NCI-H146 (cell line): ENCODE data around the gene NUP85.
"Not testable (repeated sequence)": the region's sequence is repeated elsewhere in the genome, so short reads cannot be mapped to it uniquely, and the experiment has no call there.

Experiments
- DNase-seq: peaks from one replicate; lab custom pipeline; 2025; lab: John Stamatoyannopoulos, UW

Gene NUP85

DNA sequence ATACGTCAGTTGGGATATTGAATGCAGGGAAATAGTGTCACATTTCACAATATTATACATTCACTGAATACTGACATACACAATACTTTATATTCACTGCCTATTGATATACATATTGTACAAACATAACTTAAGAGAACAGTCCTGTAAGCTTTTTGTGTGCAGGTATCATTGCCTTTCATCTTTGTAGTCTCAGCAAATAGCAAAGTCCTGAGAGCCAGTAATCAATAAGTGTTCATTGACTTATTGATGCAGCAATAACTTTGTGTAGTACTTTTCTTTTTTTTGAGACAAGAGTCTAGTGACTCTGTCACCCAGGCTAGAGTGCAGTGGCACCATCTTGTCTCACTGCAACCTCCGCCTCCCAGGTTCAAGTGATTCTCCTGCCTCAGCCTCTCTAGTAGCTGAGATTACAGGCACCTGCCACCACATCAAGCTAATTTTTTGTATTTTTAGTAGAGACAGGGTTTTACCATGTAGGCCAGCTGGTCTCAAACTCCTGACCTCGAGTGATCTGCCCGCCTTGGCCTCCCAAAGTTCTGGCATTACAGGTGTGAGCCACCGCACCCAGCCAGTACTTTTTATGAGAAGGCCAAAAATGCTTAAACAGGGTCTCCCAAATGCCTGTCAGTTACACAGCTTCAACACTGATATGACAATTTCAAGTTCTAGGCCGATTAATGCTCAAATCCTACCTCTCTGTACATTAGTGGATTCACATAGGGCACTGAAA lies 5.4 kb upstream of the NUP85 start:
- DNase-seq = no peak

DNA sequence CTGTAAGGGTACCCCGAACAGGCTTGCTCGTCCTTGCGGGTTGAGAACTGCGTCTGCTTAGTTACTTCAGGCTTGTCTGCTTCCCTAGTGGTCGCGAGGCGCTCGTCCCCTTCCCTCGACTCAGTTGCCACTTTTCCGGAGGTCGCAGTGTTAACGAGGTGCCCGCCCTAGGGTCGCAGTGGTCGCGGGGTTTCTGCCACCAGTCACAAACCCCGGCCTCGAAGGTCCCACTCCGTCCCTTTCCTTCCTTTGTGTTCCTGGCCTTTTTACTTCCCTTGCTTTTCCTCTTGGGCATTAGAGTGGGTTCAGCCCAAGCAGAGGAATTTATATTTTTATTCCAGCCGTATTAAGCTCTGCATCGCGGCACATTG lies 299 bp downstream of the NUP85 start:
- no peak for DNase-seq

DNA sequence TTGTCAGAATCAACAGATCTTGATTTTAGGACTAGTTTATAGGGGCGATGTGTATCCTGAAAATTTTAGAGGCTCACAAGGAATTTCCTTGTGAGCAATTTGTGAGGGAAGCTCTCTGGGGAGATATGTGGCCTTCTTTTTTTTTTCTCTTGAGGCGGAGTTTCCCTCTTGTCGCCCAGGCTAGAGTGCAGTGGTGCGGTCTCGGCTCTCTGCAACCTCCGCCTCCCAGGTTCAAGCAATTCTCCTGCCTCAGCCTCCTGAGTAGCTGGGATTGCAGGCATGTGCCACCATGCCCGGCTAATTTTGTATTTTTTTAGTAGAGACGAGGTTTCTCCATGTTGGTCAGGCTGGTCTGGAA lies 1.6 kb downstream of the NUP85 start:
- not testable (repeated sequence) for DNase-seq

DNA sequence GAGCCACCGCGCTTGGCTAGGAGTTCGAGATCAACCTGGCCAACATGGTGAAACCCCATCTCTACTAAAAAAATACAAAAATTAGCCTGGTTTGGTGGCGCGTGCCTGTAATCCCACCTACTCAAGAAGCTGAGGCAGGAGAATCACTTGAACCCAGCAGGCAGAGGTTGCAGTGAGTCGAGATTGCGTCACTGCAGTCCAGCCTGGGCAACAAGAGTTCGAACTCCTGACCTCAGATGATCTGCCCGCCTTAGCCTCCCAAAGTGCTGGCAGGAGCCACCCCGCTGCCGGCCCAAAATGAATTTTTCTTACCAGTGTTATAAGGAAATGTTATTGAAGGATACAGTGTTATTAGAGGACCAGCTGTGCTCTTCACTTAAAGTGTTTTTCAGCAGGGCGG lies 2.3 kb downstream of the NUP85 start:
- no peak for DNase-seq

DNA sequence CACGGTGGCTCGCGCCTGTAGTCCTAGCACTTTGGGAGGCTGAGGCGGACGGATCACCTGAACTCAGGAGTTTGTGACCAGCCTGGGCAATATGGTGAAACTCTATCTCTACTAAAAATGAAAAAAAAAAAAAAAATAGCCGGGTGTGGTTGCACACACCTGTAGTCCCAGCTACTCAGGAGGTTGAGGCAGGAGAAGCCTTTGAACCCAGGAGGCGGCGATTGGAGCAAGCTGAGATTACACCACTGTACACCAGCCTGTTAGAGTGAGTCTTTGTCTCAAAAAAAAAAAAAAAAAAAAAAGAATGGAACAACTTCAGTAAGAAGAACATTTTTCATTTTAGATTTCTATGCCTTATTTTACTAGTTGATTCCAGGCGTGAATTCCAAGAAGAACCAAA lies 2.7 kb downstream of the NUP85 start:
- DNase-seq = no peak

DNA sequence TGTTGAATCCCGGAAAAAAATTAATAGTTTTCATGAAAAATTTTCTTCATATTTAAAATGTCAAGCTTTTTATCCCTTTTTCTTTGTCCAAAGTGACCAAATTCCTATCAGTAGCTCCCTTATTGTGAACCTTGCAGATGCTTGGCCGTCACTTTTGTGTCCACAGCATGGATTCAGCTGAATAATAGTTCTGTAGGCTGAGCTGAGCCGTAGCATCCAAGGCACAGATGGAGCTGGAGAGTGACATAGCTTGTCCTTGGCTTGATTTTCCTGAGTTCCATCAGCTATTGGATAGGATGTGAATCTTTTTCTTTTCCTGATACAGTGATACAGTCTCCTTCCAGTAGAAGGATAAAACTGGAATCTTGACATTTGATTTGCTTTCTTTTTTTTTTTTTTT lies 3.6 kb downstream of the NUP85 start:
- DNase-seq = no peak

DNA sequence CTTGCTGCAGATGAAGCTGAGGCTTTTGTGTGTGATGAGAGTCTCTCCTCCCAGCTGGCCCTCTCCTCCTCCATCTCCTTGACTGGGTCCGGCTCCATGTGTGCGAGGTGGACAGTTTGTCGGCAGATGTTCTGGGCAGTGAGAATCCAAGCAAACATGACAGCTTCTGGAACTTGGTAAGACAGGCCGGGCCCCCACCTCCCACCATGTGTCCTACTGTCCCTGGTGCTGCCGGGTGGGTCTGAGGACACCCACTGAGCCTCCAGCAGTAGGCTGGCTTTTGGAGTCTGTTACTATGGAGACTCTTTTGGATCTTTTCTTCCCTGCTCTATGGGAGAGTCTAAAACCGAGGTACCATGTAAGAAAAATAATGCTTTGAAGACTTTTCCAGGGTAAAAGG lies 12.7 kb downstream of the NUP85 start:
- no peak for DNase-seq

DNA sequence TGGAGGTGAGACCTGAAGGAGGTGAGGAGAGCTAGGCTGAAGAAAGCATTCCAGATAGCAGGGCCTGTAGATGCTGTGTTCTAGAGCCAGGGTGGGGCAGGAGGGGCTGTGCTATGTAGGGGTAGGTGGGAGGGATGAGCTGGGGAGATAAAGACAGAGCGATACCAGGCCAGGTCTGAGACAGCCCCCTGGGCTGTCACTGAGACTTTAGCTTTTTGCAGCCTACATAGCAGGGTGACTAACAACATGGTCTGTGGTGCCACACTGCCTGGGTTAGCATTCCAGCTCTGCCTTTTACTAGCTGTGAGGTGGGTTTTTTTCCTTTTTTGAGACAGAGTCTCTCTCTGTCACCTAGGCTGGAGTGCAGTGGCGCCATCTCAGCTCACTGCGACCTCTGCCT lies 14.3 kb downstream of the NUP85 start:
- DNase-seq = no peak

DNA sequence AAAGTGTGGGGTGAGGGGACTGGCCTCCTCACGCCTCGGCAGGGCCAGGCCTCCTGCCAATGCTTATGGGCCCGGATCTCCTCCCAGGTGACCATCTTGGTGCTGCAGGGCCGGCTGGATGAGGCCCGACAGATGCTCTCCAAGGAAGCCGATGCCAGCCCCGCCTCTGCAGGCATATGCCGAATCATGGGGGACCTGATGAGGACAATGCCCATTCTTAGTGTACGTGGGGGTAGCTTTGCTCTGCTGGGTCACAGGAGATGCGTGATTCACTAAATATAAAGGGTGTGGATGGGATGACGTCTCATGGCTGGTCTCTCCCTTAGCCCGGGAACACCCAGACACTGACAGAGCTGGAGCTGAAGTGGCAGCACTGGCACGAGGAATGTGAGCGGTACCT lies 19.5 kb downstream of the NUP85 start:
- DNase-seq = no peak

DNA sequence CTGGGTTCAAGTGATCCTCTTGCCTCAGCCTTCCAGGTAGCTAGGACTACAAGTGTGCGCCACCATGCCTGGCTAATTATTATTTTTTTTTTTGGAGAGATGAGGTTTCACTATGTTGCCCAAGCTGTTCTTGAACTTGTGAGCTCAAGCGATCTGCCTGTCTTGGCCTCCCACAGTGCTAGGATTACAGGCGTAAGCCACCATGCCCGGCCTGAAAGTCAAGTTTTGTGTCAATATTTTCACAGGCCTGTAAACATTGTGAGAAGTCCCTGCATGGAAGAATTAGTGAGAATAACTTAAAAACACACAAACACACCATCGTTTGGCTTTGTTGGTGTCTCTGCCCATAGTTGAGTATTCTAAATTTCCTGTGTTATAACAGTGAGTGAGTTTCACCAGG lies 22.2 kb downstream of the NUP85 start:
- DNase-seq = no peak

DNA sequence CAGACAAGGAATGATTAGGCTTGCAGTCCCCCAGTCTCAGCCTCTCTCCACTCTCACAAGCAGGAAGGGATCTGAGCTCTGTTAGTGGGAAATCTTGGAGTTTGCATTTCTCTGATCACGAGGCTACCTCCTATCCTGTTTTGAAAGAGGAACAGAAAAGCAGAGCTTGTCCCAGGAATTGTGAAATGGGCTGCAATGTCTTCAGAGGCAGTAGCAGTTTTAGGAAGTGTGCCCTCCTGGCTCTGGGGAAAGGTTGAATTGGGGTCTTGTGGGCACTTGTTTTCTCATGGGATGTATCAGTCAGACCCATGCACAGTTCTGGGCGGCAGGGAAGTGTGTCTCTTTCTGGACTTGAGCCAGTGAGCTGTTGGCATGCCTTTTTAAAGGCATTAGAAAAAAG lies 22.8 kb downstream of the NUP85 start:
- DNase-seq = no peak

DNA sequence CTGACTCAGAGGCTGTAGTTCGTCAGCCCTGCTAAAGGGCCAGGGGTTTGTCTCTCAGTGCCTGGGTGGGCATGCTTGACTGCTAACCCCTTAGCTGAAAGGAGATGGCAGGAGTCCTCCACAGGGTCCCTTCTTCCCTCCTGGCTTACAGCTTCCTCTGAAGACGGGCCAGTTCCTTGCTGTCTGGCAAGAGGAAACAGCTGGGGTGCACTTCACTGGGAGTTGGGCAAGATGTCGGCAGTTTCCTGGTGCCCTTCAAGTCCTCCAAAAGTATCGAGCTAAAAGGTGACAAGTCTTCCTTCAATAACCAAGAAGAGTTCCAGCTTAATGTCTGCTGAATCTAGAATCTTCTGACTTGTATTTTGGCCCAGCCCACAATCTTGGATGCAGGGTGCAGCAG lies 23.4 kb downstream of the NUP85 start:
- no peak for DNase-seq

DNA sequence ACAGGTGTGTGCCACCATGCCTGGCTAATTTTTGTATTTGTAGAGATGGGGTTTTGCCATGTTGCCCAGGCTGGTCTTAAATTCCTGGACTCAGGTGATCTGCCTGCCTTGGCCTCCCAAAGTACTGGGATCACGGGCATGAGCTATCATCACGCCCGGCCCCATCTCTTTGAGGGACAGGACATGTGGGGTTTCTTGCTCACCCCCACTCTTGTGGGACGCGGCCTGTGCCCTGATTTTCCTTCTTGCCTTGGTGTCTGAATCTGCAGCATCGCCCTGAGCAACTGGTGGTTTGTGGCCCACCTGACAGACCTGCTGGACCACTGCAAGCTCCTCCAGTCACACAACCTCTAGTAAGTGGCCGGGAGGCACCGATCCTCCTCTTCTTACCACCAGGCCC lies 25.6 kb downstream of the NUP85 start:
- no peak for DNase-seq

DNA sequence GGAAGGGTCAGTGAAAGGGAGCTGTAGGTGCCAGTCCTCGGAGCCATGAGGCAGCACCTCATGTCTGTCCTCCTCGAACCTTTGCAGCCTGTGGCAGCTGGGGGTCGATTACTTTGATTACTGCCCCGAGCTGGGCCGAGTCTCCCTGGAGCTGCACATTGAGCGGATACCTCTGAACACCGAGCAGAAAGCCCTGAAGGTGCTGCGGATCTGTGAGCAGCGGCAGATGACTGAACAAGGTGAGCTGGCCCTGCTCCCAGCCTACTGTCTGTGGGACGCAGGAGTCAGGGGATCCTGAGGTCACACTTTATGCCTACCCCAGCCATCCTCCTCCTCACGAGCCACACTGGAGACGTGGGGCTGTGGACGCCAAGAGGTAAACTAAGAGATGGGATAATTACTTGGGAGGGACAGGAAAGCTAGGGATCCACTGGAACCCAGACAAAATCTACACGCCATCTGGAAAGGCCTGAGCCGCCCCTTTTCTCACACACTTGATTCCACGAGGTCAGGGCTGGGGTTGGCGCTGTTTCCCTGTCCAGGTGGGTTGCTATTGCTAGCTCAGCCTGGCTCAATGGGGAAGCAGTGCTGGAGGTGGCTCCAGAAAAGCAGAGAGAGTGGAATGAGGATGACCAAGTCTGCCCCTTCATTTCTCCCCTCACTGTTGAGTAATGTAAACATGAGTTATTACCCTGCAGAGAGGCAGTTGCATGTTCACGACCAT lies 26.4 kb downstream of the NUP85 start:
- no peak for DNase-seq

DNA sequence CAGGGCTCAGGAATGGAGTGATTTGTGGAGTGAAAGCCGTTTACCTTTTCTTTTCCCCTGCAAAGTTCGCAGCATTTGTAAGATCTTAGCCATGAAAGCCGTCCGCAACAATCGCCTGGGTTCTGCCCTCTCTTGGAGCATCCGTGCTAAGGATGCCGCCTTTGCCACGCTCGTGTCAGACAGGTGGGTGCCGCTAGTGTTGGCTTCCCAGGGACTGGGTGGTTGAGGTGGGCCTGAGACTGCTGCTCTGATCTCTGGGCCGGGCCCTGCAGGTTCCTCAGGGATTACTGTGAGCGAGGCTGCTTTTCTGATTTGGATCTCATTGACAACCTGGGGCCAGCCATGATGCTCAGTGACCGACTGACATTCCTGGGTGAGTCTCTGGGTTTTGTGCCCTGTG lies 27.3 kb downstream of the NUP85 start:
- no peak for DNase-seq

DNA sequence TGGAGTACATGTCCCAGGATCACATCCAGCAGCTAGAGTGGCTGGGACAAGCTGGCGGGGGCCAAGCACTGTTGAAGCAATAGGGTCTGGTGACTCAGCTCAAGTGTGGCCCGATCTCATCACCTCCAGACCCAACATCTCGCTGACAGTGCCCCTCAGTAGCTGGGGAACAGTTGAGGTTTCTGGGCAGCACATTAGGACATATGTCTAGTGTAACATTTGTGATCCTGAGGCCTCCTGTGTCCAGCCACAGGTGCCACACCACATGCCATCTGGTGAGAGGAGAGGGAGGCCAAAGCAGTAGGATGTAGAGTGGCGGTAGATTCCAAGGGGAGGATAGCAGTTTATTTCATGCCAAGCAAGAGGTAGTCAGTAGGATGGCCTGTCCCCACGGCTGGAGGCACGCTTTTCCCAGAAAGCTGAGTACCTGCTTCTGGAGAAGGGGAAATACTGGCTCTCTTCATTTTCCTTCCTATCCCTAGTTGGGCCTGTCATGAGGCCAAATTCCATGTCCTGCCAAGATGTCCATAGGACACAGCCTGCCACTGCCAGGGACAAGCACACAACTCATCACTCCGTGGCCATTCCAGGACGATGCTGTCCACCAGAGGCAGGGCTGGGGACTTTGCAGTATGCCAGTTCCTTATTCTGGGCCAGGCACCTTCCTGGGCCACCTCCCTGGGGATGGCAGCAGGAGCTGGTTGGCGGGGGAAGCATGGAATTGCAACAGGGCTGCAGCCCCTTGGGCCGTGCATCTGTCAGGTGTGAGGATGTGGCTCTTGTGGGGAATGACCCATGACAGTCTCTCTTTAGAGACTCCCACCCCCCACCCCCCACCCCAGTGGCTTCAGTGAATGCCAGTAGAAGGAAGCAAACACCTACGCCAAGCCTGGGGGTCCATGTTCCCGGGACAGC lies 31.9 kb downstream of the NUP85 start:
- DNase-seq = no peak

DNA sequence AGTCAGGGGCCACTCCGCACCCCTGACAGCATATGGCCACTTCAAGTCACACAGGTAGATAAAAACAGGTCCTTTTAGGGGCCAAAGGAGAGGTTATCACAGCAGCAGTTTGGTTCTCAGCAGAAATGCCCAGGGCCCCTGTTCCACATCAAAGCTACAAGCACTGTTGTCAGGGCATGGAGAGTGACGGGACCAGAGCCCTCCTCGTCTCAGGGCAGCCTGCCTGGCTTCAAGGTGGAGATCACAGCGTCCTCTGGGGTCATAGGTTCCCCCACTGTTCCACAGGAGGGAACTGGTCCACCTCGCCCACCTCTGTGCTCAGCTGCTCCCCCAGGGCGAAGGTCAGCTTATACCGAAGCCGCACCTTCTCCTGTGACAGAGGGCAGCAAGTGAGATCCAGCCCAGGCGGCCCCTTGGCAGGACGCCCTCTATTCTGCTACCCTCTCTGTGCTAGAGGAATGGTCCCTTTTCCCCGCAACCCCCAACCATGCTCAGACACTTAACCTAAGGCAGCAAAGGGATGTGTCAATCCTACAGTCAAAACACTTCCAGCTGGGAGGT lies 32.6 kb downstream of the NUP85 start:
- no peak for DNase-seq

DNA sequence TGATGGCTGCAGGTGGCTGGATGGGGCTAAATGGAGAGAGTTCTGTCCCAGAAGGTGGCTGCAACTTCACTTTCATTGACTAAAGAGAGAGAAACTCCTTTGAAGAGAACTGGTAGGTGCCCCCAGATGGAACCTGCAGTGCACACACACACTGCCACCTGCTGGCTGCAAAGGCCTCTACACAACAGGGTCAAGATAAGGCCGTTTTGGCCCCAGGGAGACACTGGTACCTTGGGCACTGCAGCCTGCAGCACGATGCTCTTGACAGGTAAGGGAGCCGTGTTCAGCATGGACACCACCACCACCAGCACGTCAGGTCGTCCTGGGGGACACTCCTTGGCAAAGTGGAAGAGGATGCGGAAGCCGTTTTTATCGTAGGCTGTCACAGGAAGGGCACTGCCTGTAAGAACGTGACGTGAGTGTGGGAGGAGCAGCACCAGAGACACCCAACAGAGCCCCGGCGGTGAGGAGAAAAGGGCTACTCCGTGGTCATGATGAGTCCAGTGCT lies 33.3 kb downstream of the NUP85 start:
- DNase-seq = peak; percentile 47

DNA sequence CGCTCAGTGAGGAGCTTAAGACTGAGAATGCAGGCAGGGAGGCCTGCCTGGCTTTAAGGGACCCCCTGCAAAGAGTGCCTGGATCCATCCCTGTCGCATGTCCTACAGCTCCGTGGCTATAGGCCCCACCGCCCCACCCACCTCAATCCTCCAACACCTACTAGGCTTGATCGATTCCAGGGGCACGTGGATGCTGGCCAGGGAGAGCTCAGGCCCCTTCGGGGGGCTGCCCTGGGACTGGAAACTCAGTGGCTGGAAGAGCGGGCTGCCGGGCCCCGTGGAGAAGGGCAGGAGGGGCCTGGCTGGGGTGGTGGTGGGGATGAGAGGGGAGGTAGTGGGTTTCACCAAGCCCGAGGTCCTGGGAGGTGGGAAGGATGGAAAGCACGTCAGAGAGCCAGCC lies 33.7 kb downstream of the NUP85 start:
- no peak for DNase-seq

DNA sequence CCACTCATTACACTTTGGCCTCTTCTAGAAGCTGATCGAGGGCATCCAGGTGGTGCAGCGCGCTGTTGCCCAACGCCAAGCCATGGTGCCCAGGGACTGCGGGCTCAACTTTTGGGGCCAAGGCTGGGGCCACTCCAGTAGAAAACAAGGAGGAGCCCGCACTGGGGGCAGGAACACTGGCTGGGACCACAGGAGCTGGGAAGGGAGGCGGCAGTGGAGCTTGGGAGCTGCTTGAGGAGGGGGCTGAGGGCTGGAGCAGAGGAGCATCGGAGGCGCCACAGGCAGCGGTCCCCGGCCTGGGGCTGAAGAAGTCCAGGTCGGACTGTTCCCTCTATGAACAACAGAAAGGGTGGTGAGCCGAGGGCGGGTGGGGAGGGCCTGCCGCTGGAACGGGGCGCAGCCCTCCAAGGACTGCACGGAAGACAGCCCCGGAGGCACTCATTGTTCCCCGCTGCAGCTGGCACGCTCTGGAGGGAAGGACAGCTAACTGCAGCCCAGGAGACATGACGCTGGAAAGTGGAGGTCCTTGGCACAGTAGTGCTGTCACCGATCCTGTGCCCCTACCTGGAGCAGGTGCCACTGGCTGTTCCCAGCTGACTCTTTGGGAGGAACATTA lies 34.4 kb downstream of the NUP85 start:
- peak; percentile 5 for DNase-seq

DNA sequence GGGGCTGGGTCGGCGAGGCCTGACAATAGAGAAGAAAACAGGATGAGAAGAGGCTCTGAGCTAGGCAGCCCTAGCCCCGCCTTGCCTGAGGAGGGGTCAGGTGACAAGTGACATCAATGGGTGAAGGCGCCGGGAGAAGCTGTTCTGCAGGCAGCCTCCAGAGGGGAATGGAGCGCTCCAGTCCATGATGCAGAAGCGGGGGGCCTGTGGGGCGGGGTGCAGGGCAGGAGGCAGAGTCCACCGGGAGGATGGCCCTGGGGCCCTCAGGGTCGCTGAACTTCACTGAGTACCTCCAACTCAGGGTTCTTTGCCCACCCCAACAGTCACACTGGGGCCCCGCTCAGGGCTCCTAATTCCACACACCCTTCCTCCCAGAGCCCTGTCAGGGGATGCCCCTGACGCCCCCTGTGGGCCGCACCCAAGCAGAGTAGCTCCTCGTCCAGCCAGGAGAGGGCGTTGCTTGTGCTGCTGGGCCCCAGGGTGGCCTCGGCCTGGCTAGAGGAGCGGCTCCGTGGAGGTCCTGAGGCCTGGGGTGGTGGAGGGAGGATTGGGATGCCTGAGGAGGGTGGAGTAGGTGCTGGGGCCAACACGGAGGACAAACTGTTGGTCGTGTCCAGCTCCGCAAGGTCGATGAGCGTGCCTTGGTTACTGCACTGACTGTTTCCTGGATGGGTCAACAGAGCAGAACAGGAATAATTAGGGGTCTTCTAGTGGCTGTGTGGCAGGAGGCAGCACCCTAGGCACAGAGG lies 35.1 kb downstream of the NUP85 start:
- no peak for DNase-seq

DNA sequence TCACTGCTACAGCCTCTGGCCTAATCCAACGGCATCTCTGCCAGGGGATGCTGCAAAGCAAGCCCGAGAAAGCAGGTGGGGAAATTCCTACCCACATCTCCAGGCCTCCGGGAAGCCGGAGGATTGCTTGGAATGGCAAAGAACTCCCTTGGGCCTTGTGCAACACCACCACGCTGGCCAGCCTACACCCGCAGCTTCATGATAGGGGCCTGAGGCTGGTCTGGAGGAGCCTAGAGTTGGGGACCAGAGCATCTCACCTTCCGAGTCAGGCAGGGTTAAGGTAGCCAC lies 35.6 kb downstream of the NUP85 start:
- no peak for DNase-seq
